Ishikawa (cell line): ENCODE results near the gene SLC41A3.

ENCODE experiments used
- CEBPB ChIP-seq: IDR thresholded peaks from 2 replicates; pipeline ENCODE4 v1.6.1; 2012
- CREB1 ChIP-seq: IDR thresholded peaks from 2 replicates; pipeline ENCODE4 v1.6.1; 2012; ENCODE audit warnings: low read depth
- EGR1 ChIP-seq: IDR thresholded peaks from 2 replicates; pipeline ENCODE4 v1.6.1; 2012
- EP300 ChIP-seq: IDR thresholded peaks from 2 replicates; pipeline ENCODE4 v1.6.1; 2012; ENCODE audit warnings: borderline replicate concordance
- FOXM1 ChIP-seq: IDR thresholded peaks from 2 replicates; pipeline ENCODE4 v1.6.1; 2012; ENCODE audit warnings: low read depth, borderline replicate concordance
- NFIC ChIP-seq: IDR thresholded peaks from 2 replicates; pipeline ENCODE4 v1.6.1; 2012
- RAD21 ChIP-seq: IDR thresholded peaks from 2 replicates; pipeline ENCODE4 v1.6.1; 2012; ENCODE audit warnings: low read depth
- TAF1 ChIP-seq: IDR thresholded peaks from 2 replicates; pipeline ENCODE4 v1.6.1; 2012; ENCODE audit warnings: low read depth, mild to moderate bottlenecking
- TCF12 ChIP-seq: IDR thresholded peaks from 2 replicates; pipeline ENCODE4 v1.6.1; 2012; ENCODE audit warnings: low read depth
- TEAD4 ChIP-seq: IDR thresholded peaks from 2 replicates; pipeline ENCODE4 v1.6.1; 2012
- USF1 ChIP-seq: IDR thresholded peaks from 2 replicates; pipeline ENCODE4 v1.6.1; 2012
- YY1 ChIP-seq: IDR thresholded peaks from 2 replicates; pipeline ENCODE4 v1.6.1; 2012; ENCODE audit warnings: low read depth
- ZBTB7A ChIP-seq: IDR thresholded peaks from 2 replicates; pipeline ENCODE4 v1.6.1; 2012; ENCODE audit warnings: low read depth
- TF ChIP-seq, protein P1 (sequence below): IDR thresholded peaks from 2 replicates; pipeline ENCODE4 v1.6.1; 2012; ENCODE audit warnings: low read depth, mild to moderate bottlenecking
- TF ChIP-seq, protein P2 (sequence below): IDR thresholded peaks from 2 replicates; pipeline ENCODE4 v1.6.1; 2012

The SLC41A3 gene

DNA sequence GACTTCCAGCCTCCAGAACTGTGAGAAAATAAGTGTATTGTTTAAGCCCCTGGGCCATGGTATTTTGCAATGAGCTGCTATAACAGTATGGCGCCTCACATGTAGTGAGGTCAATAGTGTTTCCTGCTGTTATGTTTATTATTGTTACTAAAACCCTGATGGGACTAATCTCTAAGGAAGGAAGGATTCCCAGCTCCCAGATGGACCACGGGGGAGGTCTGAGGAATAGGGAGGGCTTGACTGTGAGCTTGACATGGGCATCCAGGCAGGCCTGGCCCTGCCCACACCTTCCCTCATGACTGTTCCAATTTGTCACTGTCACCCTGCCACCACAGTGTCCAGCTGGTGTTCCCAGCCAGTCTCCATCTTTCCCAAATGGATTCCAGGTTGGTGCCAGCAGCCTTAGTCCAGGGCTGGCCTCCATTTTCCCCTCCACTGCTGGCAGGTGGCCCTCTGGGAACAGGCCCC is 14.5 kb upstream of the SLC41A3 start:
- TF ChIP-seq, protein P1, sequence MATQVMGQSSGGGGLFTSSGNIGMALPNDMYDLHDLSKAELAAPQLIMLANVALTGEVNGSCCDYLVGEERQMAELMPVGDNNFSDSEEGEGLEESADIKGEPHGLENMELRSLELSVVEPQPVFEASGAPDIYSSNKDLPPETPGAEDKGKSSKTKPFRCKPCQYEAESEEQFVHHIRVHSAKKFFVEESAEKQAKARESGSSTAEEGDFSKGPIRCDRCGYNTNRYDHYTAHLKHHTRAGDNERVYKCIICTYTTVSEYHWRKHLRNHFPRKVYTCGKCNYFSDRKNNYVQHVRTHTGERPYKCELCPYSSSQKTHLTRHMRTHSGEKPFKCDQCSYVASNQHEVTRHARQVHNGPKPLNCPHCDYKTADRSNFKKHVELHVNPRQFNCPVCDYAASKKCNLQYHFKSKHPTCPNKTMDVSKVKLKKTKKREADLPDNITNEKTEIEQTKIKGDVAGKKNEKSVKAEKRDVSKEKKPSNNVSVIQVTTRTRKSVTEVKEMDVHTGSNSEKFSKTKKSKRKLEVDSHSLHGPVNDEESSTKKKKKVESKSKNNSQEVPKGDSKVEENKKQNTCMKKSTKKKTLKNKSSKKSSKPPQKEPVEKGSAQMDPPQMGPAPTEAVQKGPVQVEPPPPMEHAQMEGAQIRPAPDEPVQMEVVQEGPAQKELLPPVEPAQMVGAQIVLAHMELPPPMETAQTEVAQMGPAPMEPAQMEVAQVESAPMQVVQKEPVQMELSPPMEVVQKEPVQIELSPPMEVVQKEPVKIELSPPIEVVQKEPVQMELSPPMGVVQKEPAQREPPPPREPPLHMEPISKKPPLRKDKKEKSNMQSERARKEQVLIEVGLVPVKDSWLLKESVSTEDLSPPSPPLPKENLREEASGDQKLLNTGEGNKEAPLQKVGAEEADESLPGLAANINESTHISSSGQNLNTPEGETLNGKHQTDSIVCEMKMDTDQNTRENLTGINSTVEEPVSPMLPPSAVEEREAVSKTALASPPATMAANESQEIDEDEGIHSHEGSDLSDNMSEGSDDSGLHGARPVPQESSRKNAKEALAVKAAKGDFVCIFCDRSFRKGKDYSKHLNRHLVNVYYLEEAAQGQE = no peak
- TF ChIP-seq RAD21 = no peak
- no peak for TF ChIP-seq EP300
- TF ChIP-seq CREB1 = no peak
- TF ChIP-seq TAF1 = no peak
- TF ChIP-seq ZBTB7A = no peak

- TF ChIP-seq TAF1 = no peak
- TF ChIP-seq YY1 = no peak
- no peak for TF ChIP-seq RAD21
- TF ChIP-seq, protein P2, sequence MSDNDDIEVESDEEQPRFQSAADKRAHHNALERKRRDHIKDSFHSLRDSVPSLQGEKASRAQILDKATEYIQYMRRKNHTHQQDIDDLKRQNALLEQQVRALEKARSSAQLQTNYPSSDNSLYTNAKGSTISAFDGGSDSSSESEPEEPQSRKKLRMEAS = no peak
- TF ChIP-seq, protein P1 = no peak
- no peak for TF ChIP-seq EP300
- no peak for TF ChIP-seq EGR1
- no peak for TF ChIP-seq TCF12
- TF ChIP-seq CREB1 = no peak
Observed at GRCh38 chr3:126097801-126098200, 13.9 kb upstream of the SLC41A3 start.

DNA sequence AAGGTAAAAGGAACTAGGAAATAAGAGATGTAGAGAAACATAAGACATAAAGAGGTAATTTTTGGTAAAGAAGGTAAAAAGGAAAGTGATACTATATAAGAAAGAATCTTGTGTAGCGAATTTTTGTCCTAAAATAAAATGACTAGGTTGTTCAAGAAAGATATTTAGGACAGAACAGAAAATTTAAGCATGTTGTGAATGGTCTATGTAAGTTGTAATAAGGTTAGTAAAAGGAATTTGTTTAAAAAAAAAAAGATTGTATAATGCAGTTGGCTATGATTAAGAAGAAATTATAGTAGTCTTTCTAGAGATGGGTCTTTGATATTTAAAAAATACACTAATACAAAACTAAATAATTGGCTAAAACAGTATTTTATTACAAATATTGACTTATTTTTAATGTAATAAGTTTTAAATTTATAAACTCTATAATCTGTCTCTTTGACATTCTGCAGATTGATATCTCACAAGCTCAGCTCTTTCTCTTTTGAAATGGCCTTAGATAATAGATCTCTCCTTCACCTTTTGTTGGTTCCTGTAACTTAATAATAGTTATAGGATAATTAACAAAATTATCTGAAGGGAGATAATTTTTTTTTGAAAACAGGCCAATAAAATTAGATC is 3.7 kb upstream of the SLC41A3 start:
- TF ChIP-seq TAF1 (no peak), CEBPB (no peak), TEAD4 (no peak), EGR1 (no peak), USF1 (no peak), YY1 (no peak), EP300 (no peak), ZBTB7A (no peak), NFIC (no peak)
- TF ChIP-seq, protein P1 = no peak

- TF ChIP-seq, protein P2 = no peak
- TF ChIP-seq TCF12 (no peak), USF1 (no peak), FOXM1 (no peak)
Observed at GRCh38 chr3:126085841-126086240, 1.9 kb upstream of the SLC41A3 start.

- TF ChIP-seq TEAD4 (no peak), TAF1 (no peak), EP300 (no peak), NFIC (no peak)
Observed at GRCh38 chr3:126085276-126085675, 1.4 kb upstream of the SLC41A3 start.

GRCh38 chr3:126084768-126085180 is 850 bp upstream of the SLC41A3 start:
- no peak for TF ChIP-seq USF1
- no peak for TF ChIP-seq CEBPB
- TF ChIP-seq, protein P1 = no peak
- no peak for TF ChIP-seq EP300
- TF ChIP-seq YY1 = no peak
- no peak for TF ChIP-seq TCF12
- TF ChIP-seq, protein P2 = no peak
- no peak for TF ChIP-seq FOXM1
- no peak for TF ChIP-seq ZBTB7A
- TF ChIP-seq TEAD4 = no peak
- TF ChIP-seq RAD21 = no peak
- no peak for TF ChIP-seq NFIC
- no peak for TF ChIP-seq CREB1
- TF ChIP-seq TAF1 = no peak
- no peak for TF ChIP-seq EGR1
